ENCODE data around the gene ARRDC5.

DNA sequence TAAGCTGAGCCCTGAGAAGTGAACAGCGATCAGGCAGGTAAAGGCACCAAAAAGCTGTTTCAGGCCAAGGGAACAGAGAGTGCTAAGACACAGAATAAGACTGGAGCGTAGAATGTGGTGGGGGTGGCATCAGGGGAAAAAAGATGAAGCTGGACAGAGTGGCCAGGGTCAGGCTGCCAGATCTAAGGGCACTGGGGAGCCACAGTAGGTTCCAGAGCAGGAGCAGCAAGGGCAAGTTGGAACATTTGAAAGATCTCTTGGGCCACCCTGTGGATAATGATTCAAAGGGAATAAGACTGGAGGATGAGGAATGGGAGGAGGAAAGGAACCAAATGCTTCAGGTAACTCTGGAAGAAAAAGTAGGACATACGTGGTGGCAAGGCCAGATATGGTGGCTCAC, 28.8 kb downstream of the ARRDC5 start:
- TF ChIP-seq, protein P1, sequence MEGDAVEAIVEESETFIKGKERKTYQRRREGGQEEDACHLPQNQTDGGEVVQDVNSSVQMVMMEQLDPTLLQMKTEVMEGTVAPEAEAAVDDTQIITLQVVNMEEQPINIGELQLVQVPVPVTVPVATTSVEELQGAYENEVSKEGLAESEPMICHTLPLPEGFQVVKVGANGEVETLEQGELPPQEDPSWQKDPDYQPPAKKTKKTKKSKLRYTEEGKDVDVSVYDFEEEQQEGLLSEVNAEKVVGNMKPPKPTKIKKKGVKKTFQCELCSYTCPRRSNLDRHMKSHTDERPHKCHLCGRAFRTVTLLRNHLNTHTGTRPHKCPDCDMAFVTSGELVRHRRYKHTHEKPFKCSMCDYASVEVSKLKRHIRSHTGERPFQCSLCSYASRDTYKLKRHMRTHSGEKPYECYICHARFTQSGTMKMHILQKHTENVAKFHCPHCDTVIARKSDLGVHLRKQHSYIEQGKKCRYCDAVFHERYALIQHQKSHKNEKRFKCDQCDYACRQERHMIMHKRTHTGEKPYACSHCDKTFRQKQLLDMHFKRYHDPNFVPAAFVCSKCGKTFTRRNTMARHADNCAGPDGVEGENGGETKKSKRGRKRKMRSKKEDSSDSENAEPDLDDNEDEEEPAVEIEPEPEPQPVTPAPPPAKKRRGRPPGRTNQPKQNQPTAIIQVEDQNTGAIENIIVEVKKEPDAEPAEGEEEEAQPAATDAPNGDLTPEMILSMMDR (IDR thresholded peaks at IDR 0.05): no peak
- no peak for TF ChIP-seq POLR2A (IDR thresholded peaks at IDR 0.05)
